GM13977 (cell line): ENCODE data around the gene CSMD2.

Source experiments
- DNase-seq: peaks from one replicate; pipeline ENCODE4 v3.0.0; 2012; ENCODE audit warnings: low spot score
- in situ Hi-C: fragments of 300-500 bp; cut with MboI; formaldehyde crosslinking; loops from one replicate; pipeline ENCODE4 v1.12.0; 2022; ENCODE audit warnings: low sequenced_read_pairs, low pct_unique_long_range_greater_than_20kb, mixed read lengths, inconsistent platforms; ENCODE audit not compliant: unreplicated experiment
- TF ChIP-seq, protein P1 (sequence below): IDR thresholded peaks from 2 replicates; pipeline ENCODE4 v1.5.1; 2012; ENCODE audit warnings: mild to moderate bottlenecking, control low read depth; ENCODE audit not compliant: insufficient read depth; ENCODE audit errors: extremely low read depth, missing control alignments

CSMD2 gene

DNA sequence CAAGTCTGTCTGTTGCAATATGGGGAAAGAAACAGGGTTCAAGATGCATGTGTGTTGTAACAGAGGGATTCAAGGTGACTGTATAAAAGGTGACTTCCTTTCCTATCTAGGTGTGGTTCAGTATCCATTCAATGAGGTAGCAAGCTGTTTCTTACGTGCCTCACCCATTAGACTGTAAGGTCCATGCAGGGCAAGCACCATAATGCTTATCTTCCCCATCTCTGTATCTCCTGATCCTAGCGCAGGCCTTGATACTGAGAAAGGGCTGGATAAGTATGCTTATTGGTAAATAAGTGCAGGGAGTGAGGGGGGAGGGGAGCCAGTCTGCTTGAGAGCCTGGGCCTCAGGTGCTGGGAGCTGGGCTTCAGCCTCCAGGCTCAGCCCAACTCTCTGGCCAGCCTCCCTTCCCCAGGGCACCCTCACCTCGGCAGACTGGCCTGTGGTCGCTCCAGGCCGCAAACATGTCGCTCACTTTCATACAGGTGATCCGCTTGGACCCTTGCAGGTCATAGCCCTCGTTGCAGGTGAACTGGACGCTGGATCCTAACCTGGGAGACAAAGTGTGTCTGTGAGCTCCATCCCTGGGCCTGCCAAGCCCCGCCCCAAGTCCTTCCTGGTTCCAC is 345.6 kb downstream of the CSMD2 start:
- TF ChIP-seq, protein P1, sequence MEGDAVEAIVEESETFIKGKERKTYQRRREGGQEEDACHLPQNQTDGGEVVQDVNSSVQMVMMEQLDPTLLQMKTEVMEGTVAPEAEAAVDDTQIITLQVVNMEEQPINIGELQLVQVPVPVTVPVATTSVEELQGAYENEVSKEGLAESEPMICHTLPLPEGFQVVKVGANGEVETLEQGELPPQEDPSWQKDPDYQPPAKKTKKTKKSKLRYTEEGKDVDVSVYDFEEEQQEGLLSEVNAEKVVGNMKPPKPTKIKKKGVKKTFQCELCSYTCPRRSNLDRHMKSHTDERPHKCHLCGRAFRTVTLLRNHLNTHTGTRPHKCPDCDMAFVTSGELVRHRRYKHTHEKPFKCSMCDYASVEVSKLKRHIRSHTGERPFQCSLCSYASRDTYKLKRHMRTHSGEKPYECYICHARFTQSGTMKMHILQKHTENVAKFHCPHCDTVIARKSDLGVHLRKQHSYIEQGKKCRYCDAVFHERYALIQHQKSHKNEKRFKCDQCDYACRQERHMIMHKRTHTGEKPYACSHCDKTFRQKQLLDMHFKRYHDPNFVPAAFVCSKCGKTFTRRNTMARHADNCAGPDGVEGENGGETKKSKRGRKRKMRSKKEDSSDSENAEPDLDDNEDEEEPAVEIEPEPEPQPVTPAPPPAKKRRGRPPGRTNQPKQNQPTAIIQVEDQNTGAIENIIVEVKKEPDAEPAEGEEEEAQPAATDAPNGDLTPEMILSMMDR = no peak
- DNase-seq = no peak
- in situ Hi-C loops = no loop called here

DNA sequence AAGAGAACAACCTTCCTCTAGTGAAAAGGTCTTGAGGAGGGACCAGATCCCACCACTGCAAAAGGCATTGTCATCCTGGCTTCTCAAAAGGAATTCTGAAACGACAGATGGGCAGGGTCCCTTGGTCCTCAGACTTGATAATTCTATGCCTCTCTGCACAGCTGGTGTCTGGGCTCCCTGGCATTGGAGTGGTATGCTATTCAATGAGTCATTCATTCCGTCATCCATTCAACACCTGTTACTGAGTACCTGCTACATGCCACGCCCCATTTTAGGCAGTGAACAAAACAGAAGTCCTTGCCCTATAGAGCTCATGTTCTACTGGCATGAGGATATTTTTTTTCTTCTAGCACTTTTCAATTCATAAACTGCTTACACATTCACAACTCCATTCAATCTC is 347.0 kb downstream of the CSMD2 start:
- in situ Hi-C loops = no loop called here
- DNase-seq = no peak
- TF ChIP-seq, protein P1 = no peak

DNA sequence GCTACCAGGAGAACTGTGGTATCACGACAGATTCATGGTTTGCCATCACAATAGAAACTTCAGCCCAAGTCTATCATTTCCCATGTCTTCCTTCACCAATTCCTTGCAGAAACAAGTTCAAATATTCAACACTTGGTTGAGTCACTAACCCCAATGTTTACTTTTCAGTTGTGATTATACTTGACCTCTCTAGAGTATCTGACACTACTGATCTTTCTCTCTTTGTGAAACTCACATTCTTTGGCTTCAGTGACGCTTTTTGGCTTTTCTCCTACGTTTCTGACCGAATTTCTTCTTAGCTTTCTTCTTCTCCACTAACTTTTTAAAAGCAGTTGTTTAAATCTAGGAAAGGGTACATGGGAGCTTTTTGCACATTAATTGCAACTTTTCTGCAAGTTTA is 350.0 kb downstream of the CSMD2 start:
- in situ Hi-C loops = no loop called here
- no peak for DNase-seq
- TF ChIP-seq, protein P1 = no peak

DNA sequence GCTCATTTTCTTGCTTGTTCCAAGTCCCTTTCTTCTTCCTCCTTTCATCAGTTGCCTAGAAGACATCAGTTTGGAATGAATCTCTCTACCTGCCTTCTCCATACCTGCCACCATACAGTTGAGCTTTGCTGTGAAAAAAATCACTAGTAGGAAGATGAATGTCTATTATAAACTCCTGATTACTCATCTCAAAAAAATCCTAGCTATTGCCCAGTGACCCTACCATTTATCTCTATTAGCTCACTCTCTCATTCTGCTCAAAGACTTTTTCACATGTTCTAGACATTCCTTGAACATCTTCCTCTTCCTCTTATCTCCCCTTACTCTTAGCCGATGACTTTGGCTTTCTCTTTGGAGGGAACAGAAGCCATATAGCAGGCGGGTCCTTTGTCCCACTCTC is 350.9 kb downstream of the CSMD2 start:
- in situ Hi-C loops = no loop called here
- DNase-seq = no peak
- TF ChIP-seq, protein P1 = no peak

DNA sequence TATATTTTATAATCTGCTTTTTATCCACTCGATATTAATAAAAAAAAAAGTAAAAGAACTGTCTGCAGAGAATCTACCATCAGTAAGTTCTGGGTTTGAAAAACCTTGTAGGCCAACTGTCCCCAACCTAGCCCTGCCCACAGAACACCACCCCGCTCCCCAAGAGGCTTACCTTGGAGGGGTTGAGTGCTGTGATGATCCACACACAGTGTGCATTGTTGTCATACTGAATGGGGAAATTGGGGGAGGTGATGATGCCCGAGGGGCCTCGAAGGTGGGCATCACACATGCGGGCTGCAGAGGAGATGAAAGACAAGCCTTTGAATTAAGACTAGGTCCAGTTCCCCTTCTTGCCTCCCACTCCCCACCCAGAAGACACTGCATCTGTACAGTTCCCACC is 354.5 kb downstream of the CSMD2 start:
- no peak for DNase-seq
- in situ Hi-C loops = no loop called here
- TF ChIP-seq, protein P1 = no peak

DNA sequence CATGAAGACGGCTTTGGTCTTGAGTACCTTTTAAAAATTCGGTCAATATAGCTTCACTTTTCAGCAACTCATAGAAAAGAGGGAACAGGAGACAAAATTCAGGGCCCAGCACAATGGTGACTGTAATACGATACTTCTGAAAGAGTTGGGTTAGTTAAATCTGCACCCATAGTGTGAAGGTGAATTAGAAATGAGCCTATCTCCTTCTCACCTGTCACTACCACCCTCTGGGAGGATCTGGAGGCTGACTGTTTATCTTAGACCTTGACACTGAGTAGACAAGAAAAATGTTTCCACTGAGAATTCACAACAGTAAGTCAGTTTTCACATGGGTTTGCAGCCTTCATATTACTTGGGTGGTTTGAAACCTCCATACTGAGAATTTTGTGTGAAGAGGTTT is 359.0 kb downstream of the CSMD2 start:
- no peak for DNase-seq
- TF ChIP-seq, protein P1 = no peak
- in situ Hi-C loops = no loop called here

DNA sequence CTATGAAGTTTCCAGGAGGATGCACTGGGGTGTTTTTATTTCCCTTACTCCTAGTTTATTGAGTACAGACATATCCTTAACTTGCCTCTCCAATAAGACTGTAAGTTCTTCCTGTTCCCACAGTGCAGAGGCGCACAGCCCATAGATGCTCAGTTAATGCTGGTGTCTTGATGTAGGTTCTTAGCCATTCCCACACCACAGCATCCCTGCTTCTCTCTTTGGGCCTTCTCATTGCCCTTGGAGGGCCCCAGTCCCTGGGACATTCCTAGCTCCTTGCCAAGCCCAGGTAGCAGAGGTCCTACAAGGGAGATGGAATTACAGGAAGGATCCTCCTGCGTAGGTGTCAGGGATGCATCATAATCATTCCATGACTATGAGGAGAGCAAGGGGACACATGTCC is 362.8 kb downstream of the CSMD2 start:
- TF ChIP-seq, protein P1 = no peak
- DNase-seq = no peak
- in situ Hi-C loops = no loop called here
